Activated CD4-positive, alpha-beta T cell treated with anti-CD3 and anti-CD28 coated beads, Interleukin-2, amount 50 U/mL, for 16 hours (primary cell): ENCODE measurements around the gene SLC29A4.

Source experiments
- DNase-seq: peaks from one replicate; pipeline ENCODE4 v3.0.0-alpha.2; 2020

The SLC29A4 gene

GRCh38 chr7:5324961-5325360 is 42.2 kb downstream of the SLC29A4 start:
- DNase-seq: no peak

- DNase-seq: no peak
These were observed 47.5 kb downstream of the SLC29A4 start for GRCh38 chr7:5330288-5330687.

GRCh38 chr7:5332579-5332978 is 49.8 kb downstream of the SLC29A4 start:
- DNase-seq: no peak

GRCh38 chr7:5333121-5334045 is 50.6 kb downstream of the SLC29A4 start:
- no peak for DNase-seq

GRCh38 chr7:5334671-5335070 is 51.9 kb downstream of the SLC29A4 start:
- no peak for DNase-seq

GRCh38 chr7:5337047-5337446 is 54.3 kb downstream of the SLC29A4 start:
- DNase-seq: no peak

GRCh38 chr7:5339955-5340354 is 57.2 kb downstream of the SLC29A4 start:
- no peak for DNase-seq

- no peak for DNase-seq
These were observed 59.9 kb downstream of the SLC29A4 start for GRCh38 chr7:5342631-5343030.

GRCh38 chr7:5343884-5344283 is 61.1 kb downstream of the SLC29A4 start:
- no peak for DNase-seq

- DNase-seq: no peak
These were observed 61.6 kb downstream of the SLC29A4 start for GRCh38 chr7:5344342-5344741.

GRCh38 chr7:5345171-5345570 is 62.4 kb downstream of the SLC29A4 start:
- no peak for DNase-seq

GRCh38 chr7:5345671-5346070 is 62.9 kb downstream of the SLC29A4 start:
- DNase-seq: no peak

GRCh38 chr7:5348134-5349004 is 65.6 kb downstream of the SLC29A4 start:
- no peak for DNase-seq

- DNase-seq: no peak
These were observed 66.2 kb downstream of the SLC29A4 start for GRCh38 chr7:5349005-5349380.

GRCh38 chr7:5349437-5350173 is 66.9 kb downstream of the SLC29A4 start:
- no peak for DNase-seq

GRCh38 chr7:5350174-5350463 is 67.4 kb downstream of the SLC29A4 start:
- DNase-seq: no peak

GRCh38 chr7:5350600-5351385 is 68.0 kb downstream of the SLC29A4 start:
- DNase-seq: no peak

- no peak for DNase-seq
These were observed 68.9 kb downstream of the SLC29A4 start for GRCh38 chr7:5351507-5352265.

- no peak for DNase-seq
These were observed 69.8 kb downstream of the SLC29A4 start for GRCh38 chr7:5352440-5353010.

- no peak for DNase-seq
These were observed 71.9 kb downstream of the SLC29A4 start for GRCh38 chr7:5354460-5355232.
